ENCODE data around the gene CCDC7. TPM values are rescaled to one million over a fixed set of nuclear protein-coding genes. Genes with fewer than 3 reads are reported as not detected.
"Not testable (repeated sequence)": the region's sequence is repeated elsewhere in the genome, so short reads cannot be mapped to it uniquely, and the experiment has no call there.

Gene CCDC7
- total RNA-seq, 1 donor from 2014 or later = 6.7 TPM

GRCh38 chr10:32893916-32894664 lies 448.1 kb downstream of the CCDC7 start:
- Mint-ChIP-seq H3K4me3 (ENCODE audit: unreplicated experiment) (no peak overlapping the region), H3K27me3 (ENCODE audit: unreplicated experiment) (no peaks in the 10 kb centered on the region), H3K36me3 (ENCODE audit: unreplicated experiment) (peaks cover 7% of the 10 kb centered on the region), H3K4me1 (ENCODE audit: low read depth, unreplicated experiment) (peaks cover 5% of the 10 kb centered on the region), H3K9me3 (ENCODE audit: unreplicated experiment) (peaks cover 2% of the 10 kb centered on the region), H3K27ac (ENCODE audit: unreplicated experiment) (no peak overlapping the region)
- no peak for DNase-seq
- TF ChIP-seq, protein P1, sequence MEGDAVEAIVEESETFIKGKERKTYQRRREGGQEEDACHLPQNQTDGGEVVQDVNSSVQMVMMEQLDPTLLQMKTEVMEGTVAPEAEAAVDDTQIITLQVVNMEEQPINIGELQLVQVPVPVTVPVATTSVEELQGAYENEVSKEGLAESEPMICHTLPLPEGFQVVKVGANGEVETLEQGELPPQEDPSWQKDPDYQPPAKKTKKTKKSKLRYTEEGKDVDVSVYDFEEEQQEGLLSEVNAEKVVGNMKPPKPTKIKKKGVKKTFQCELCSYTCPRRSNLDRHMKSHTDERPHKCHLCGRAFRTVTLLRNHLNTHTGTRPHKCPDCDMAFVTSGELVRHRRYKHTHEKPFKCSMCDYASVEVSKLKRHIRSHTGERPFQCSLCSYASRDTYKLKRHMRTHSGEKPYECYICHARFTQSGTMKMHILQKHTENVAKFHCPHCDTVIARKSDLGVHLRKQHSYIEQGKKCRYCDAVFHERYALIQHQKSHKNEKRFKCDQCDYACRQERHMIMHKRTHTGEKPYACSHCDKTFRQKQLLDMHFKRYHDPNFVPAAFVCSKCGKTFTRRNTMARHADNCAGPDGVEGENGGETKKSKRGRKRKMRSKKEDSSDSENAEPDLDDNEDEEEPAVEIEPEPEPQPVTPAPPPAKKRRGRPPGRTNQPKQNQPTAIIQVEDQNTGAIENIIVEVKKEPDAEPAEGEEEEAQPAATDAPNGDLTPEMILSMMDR (IDR thresholded peaks at IDR 0.05; ENCODE audit: partially characterized antibody, unreplicated experiment) = no peak

DNA sequence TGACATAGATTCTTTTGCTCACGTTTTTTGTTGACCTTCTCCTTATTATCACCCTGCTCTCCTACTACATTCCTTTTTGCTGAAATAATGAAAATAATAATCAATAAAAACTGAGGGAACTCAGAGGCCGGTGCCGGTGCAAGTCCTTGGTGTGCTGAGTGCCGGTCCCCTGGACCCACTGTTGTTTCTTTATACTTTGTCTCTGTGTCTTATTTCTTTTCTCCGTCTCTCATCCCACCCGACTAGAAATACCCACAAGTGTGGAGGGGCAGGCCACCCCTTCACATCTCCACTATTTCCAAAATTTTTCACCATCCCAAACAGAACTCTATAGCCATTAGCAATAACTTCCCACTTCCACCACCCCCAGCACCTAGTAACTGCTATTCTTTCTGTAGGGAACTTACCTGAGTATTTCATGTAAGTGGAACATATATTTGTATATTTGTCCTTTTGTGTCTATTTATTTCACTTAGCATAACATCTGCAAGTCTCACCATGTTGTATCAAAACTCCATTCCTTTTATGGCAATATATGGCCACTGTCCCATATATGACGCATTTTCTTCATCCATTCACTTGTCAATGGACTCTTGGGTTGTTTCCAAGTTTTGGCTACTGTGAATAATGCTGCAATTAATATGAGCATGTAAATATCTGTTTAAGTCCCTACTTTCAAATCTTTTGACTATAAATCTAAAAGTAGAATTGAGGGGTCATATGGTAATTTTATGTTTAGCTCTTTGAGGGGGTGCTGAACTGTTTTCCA lies 449.4 kb downstream of the CCDC7 start:
- not testable (repeated sequence) for H3K36me3 Mint-ChIP-seq (ENCODE audit: unreplicated experiment); DNase-seq; H3K27ac Mint-ChIP-seq (ENCODE audit: unreplicated experiment); H3K9me3 Mint-ChIP-seq (ENCODE audit: unreplicated experiment); H3K27me3 Mint-ChIP-seq (ENCODE audit: unreplicated experiment); H3K4me1 Mint-ChIP-seq (ENCODE audit: low read depth, unreplicated experiment); H3K4me3 Mint-ChIP-seq (ENCODE audit: unreplicated experiment)

- no peak for DNase-seq
- Mint-ChIP-seq H3K4me1 (ENCODE audit: low read depth, unreplicated experiment) (peaks cover 3% of the 10 kb centered on the region), H3K27me3 (ENCODE audit: unreplicated experiment) (no peaks in the 10 kb centered on the region), H3K27ac (ENCODE audit: unreplicated experiment) (no peak overlapping the region), H3K4me3 (ENCODE audit: unreplicated experiment) (no peak overlapping the region), H3K9me3 (ENCODE audit: unreplicated experiment) (no peaks in the 10 kb centered on the region), H3K36me3 (ENCODE audit: unreplicated experiment) (peaks cover under 1% of the 10 kb centered on the region)
- TF ChIP-seq, protein P1 (IDR thresholded peaks at IDR 0.05; ENCODE audit: partially characterized antibody, unreplicated experiment) = no peak
These were observed 455.9 kb downstream of the CCDC7 start for GRCh38 chr10:32901815-32902214.

GRCh38 chr10:32905466-32905865 lies 459.5 kb downstream of the CCDC7 start:
- Mint-ChIP-seq H3K36me3 (ENCODE audit: unreplicated experiment) (no peaks in the 10 kb centered on the region), H3K4me3 (ENCODE audit: unreplicated experiment) (no peak overlapping the region), H3K27me3 (ENCODE audit: unreplicated experiment) (peaks cover 4% of the 10 kb centered on the region), H3K4me1 (ENCODE audit: low read depth, unreplicated experiment) (peaks cover 15% of the 10 kb centered on the region), H3K9me3 (ENCODE audit: unreplicated experiment) (peaks cover 5% of the 10 kb centered on the region), H3K27ac (ENCODE audit: unreplicated experiment) (peak overlapping the region; percentile 20)
- DNase-seq = no peak
- TF ChIP-seq, protein P1 (IDR thresholded peaks at IDR 0.05; ENCODE audit: partially characterized antibody, unreplicated experiment) = no peak

GRCh38 chr10:32906595-32906994 lies 460.7 kb downstream of the CCDC7 start:
- Mint-ChIP-seq H3K4me3 (ENCODE audit: unreplicated experiment) (no peak overlapping the region), H3K36me3 (ENCODE audit: unreplicated experiment) (peaks cover 3% of the 10 kb centered on the region), H3K9me3 (ENCODE audit: unreplicated experiment) (peaks cover 5% of the 10 kb centered on the region), H3K27me3 (ENCODE audit: unreplicated experiment) (peaks cover 4% of the 10 kb centered on the region), H3K27ac (ENCODE audit: unreplicated experiment) (no peak overlapping the region), H3K4me1 (ENCODE audit: low read depth, unreplicated experiment) (peaks cover 15% of the 10 kb centered on the region)
- DNase-seq = no peak
- TF ChIP-seq, protein P1 (IDR thresholded peaks at IDR 0.05; ENCODE audit: partially characterized antibody, unreplicated experiment) = no peak

All from glutamatergic neuron (in vitro differentiated cells).